ENCODE data around the gene DPYSL4. TPM values are rescaled to one million over a fixed set of nuclear protein-coding genes. Genes with fewer than 3 reads are reported as not detected.

The DPYSL4 gene
- total RNA-seq, 1 experiment from 2014 or later: not detected

DNA sequence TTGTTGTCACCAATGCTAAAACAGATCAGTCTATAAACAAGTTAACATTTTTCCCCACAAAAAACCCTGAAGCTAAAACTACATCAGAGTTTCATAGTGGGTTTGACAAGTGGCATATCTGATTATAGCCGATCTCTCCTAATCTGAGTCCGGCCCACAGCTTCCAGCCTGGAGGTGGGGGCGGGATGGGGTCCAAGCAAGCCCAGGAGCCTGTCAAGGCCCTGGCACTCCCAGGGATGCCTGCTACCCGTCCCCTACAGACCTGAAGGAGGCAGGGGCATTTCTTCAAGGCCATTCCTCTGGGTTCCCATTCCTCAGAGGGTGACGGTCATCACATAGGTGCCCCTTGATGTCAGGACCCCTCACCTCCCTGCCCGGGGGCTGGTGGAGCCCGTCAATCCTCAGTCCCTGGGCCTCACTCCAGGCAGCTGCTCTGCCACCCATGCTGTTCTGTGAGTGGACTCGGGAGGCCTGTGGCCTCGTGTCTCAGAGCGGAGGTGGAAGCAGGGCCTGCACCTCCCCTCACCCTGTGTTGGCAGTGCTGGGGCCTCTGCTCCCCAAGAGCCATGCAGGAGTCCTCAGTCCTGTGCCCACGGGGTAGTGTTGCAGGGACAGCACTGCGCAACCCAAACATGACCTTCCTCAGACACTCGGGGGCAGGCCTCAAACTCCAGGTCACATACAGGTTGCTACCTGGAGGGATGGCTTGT is 8.8 kb downstream of the DPYSL4 start:
- DNase-seq (ENCODE audit: low spot score): no peak

DNA sequence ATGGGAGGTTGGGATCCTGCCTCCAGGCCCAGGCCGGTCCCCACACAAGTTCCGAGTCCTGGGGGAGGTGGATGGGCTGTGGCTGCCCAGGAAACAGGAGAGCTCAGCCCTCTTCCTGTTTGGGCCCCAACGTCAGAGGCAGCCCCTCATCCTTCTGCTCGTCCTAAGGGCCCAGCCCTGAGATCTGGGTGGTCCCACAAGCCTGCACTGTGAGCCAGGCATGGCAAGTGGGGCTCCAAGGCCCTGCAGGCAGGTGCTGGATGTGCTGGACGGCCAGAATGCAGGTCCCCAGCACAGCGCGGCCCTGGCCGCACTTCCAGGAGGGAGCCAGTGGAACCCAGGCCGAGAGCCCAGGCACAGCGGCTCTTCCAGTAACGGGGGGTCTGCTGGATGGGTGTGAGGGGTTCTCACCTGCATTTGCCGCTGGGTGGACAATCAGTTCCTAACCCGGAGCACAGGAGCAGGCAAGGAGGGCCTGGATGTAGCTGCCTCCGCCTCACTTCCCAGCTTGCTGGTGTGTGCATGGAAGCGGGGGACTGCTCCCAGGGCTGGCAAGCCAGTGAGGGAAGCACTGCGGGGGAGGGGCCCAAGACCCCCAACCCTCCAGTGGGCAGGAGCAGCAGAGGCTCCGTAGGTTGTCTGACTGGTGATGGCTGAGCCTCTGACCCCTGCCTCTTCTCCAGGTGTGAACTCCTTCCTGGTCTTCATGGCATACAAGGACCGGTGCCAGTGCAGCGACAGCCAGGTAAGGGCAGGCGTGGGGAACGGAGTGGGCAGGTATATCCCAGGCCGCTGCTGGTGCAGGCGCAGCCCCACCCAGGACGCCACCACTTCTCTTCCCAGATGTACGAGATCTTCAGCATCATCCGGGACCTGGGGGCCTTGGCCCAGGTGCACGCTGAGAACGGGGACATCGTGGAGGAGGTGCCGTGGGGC is 9.7 kb downstream of the DPYSL4 start:
- DNase-seq (ENCODE audit: low spot score): no peak

DNA sequence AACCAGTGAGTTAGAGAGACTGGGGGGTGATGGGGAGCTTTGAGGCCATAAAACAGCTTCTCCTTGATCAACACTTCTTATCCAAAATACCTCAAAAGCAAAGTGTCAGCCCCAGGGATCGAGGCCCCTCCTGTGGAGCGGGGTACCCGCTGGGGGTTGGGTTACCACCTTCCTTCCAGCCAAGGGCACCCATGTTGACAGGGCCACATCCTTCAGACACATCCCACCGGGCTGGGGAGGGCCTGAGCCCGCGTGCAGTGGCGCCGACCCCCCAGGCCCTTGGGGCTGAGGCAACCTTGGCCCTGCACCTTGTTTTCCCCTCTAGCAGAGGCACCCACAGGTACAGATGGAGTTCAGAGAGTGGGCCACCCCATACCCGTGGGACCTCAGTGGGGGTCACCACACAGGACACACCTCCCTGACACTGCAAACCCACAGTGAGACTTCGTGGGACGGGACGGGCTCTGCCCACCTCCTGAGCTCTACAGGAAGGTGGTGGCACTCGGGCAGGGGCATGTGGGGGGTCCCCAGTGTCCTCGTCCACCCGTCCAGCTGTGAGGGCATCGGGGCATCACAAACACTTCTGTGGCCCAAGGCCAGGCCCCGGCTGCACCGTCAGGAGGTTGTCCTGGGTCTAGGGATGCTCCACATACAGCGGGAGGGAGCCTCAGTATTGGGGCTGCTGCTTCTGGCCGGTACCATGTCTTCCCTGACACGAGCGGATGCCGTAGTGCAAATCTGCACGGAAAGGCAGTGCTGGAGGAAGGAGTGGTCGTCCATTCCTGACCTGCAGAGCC is 10.7 kb downstream of the DPYSL4 start:
- DNase-seq (ENCODE audit: low spot score): no peak

DNA sequence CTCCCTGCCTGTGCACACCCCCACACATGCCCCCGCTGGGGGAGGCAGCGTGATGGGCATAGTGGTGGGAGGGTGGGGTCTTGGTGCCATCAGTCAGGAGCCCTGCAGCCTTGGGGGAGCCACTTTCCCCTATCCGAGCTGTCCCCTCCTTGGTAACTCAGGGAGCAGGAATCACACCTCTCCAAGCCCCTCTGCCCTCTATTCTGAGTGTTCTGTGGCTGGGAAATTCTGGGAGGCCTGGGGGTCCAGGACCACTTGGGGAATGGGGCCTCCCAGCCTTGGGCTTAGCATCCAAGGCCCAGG is 11.3 kb downstream of the DPYSL4 start:
- DNase-seq (ENCODE audit: low spot score): no peak

DNA sequence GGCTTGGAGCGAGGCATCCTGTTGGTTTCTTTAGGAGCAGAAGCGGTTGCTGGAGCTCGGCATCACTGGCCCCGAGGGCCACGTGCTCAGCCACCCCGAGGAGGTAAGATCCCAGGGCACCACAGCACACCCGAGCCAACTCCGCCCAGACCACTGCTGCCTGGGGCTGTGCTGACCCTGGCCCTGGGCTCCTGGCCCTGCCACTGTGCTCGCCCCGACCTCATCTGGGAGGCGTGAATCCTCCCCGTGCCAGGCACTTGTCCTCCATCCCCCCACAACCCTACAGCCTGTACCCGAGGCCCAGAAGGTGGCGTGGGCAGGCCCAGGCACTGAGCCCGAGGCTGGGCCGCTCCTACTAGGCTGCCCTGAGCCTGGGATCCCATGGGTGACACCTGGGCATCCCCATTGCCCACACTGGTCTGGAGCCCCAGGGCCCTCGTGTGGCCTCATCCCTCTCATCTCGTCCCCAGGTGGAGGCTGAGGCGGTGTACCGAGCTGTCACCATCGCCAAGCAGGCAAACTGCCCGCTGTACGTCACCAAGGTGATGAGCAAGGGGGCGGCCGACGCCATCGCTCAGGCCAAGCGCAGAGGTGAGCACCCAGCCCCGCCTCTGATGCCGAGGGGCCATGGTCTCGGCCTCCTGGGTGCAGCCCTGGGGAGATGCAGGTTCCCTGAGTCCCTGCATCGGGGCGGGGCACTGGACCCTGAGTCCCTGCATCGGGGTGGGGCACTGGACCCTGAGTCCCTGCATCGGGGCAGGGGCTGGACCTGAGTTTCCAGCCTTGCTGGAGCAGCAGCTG is 11.8 kb downstream of the DPYSL4 start:
- no peak for DNase-seq (ENCODE audit: low spot score)

DNA sequence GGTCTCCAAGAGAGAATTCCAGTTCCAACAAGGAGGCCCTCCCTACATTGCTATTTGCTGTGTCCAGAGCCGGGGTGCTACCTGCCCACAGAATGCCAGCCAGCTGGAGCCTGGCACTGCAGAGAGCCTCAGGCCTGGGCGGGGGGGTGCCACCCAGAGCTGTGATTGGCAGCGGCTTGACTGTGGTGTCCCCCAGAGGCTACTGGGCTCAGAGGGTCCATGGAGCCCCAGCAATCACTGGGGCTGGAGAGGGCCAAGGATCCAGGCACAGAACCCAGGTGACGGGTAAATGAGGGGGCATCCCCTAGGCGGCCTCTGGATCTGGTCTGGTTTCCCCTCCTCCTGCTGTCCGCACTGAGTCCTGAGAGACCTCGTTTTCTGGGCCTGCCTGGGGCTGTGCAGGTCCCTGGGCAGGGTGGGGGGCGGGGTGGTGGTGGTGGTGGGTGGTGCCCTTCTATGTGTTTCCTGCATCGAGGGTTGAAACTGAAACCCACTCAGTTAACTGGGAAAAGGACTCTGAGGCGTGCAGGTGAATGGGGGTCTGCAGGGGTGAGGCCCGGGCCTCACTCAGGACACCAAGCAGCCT is 12.6 kb downstream of the DPYSL4 start:
- no peak for DNase-seq (ENCODE audit: low spot score)

DNA sequence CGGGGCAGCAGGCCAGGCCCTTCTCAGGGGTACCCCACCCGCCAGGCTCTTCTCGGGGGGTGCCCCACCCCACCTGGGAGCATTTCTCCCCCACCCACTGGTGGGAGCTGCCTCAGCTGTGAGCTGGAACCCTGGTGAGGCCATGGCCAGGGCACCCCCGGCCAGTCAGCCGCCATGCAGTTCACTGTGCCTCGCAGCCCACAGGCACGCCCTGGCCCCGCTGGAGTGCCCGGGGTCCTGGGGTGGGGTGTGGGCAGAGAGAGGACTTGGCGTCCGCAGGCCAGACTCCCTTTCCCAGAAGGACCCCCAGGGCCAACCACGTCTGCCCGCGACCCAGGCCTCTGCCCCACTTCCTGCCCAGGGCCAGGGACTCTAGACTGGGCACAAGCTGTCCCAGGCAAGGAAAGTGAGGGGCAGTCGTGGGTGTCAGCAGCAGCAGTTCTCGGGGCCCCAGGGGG is 13.1 kb downstream of the DPYSL4 start:
- no peak for DNase-seq (ENCODE audit: low spot score)

DNA sequence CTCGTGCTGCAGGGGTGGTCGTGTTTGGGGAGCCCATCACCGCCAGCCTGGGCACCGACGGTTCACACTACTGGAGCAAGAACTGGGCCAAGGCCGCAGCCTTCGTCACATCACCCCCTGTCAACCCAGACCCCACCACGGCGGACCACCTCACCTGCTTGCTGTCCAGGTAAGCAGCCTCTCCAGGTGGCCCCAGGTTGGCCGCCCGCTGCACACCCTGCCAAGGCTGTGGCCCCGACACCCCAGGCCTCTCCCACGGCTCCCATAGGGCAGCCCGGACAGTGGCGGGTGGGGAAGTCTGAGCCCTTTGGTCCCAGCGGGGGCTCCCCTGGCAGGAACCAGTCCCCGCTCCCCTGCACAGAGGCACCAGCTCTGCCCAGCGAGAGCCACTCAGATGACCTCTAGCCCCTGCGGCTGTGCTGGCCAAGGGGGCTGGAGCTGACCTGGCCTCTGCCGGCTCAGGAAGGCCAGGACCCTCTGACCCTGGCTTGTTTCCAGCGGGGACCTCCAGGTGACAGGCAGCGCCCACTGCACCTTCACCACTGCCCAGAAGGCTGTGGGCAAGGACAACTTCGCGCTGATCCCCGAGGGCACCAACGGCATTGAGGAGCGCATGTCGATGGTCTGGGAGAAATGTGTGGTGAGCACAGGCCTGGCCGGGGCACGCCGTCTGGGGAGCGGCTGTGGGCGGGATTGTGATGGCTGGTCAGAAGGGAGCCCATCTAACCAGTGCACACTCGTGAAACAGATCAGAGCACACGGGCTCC is 13.8 kb downstream of the DPYSL4 start:
- DNase-seq (ENCODE audit: low spot score): no peak

DNA sequence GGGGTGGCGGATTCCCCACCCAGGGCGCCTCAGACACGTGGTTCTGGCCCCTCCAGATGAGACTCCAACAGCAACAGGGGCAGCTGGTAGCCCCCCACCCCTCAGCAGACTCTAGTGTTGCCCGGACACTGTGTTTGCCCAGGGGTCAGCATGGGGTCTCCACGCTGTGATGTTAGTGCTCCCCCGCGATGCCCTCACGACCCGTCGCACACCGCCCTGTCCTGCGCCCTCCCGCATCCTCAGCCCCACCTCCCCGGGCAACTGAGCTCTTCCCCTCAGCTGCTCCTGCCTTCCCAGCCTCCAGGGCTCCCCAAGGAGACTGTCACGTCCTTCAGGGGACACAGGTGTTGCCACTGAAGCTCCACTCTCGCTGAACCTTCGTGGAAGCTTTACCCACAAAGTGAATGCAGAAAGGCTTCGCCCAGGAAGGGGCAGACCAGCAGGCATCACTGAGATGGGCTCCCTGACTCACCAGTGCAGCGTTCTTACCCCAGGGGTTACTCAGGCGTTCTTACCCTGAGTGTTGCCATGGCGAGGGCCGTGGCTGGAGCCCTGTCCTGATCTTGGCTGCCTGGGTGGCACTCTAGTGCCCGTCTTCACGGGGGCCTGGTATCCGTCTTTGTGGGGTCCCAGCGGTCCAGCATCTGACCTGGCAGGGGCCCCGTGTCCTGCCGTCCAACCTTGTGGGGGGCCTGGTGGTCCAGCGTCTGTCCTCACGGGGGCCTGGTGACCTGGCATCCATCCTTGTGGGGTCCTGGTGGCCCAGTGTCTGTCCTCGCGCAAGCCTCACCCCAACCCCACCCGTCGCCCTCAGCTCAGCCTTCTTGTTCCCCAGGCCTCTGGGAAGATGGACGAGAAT is 14.6 kb downstream of the DPYSL4 start:
- no peak for DNase-seq (ENCODE audit: low spot score)

DNA sequence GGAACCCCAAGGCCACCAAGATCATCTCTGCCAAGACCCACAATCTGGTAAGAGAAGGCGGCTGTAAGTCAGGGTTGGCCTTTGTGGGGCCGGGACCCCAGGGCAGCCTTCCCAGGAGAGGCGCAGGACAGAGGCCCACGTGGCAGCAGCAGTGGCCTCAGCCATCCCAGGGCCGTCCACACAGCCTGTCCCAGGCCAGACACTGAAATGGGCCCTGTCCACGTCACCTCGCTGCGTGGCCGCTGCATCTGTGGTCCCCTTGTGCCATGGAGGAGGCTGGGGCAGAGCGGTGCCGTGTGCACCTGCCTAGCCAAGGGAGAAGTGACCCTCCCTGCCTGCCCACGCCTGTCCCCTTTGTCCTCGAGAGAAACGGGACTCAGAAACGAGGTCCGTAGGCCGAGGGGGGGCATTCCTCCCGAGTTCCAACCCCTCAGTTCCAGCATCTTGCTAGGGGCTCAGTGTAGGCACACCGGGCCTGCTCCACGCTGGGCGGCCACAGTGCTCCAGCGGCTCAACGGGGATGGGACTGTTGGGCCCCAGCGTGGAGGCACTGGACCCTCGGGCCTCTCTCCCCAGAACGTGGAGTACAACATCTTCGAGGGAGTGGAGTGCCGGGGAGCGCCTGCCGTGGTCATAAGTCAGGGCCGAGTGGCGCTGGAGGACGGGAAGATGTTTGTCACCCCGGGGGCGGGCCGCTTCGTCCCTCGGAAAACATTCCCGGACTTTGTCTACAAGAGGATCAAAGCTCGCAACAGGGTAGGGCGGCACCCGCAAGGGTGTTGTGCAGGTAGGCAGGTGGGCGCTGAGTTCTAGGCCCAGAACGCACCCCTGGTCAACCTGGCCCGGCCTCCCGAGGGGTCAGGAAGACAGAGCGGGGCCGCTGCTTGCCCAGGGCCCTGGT is 15.6 kb downstream of the DPYSL4 start:
- DNase-seq (ENCODE audit: low spot score): no peak

DNA sequence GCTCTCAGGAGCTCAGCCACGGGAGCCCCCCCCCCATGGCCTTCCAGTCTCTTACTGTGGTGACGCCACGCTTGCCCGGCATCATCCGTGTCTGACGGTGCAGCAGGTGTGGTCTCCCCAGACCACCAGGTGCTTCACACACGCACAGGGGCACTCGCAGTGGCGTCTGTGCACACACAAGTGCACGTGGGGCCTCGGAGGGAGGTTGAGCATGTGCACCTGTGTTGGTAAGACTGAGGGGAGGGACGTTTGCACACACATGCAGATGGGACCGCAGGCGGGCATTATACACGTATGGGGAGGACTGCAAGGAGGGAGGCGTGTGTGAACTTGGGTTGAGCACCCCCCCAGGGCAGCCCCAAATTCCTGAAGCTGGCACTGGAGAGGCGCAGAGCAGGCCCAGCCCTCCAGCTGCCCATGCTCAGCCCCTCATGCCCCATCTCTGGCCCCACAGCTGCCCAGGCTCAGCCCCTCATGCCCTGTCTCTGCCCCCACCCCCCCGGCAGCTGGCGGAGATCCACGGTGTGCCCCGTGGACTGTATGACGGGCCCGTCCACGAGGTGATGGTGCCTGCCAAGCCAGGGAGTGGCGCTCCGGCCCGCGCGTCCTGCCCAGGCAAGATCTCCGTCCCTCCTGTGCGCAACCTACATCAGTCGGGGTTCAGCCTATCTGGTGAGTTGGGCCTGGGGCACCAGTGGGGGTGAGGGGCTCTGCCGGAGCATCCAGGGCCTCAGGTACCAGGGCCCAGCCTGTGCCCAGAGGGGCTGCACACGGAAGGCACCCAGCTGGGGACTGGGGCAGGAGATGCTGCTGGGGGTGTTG is 16.7 kb downstream of the DPYSL4 start:
- no peak for DNase-seq (ENCODE audit: low spot score)

DNA sequence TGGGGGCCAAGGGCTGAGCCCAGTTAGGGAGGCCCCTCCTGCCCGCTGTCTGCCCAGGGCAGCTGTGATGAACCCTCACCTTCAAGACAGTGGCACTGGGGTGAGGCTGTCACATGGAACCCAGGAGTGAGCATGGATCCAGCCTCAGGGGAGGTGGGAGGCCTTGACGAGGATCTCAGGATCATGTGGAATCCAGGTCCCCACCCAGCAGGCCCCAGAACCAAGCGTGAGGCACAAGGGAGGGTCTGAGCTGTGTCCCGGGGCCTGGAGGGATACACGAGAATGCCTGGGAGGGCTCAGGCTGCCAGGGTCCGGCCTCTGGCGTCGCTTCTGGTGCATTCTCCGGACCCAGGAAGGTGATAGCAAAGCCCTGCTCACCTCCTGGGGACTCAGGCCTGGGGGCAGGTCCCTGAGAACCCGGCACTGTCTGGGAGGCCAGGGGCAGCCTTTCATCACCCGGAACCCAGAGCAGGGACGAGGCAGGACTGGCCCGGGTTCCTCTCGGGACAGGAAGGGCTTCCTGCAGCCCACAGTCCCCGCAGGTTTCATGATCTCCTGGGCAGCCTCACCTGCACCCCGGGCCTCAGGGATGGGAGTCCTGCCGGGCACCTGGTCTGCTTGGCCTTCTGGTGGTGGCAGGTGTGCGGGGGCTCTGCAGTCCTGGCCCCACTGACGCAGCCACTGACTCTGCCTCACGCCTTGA is 17.5 kb downstream of the DPYSL4 start:
- no peak for DNase-seq (ENCODE audit: low spot score)

DNA sequence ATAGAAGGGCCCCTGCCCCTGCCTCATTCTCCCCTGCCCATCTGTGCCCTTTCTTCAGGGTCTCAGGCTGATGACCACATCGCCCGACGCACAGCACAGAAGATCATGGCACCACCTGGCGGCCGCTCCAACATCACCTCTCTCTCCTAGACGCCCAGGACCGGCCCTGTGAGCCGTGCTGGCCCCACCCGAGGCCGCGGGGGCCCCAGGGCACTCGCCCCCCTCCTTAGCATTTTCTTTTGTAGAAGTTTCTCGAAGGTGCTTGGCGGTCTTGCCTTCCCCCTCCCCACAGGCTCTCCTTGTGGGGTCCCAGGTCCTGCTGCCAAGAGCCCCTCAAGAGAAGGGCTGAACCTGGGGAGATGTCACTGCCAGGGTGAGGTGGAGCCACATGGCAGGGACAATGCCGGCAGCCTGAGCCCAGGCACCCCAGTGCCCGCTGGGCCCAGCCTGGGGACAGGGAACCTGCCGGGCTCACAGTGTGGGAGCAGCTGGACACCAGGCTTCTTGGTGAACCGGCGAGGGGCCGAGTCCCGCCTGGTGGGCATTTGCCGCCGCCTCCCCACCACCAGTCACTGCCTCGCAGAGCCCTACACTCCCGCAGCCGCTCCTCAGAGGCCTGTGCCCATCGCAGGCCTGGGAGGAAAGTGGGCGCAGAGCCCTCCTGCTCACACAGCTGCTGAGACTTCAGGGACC is 18.2 kb downstream of the DPYSL4 start:
- DNase-seq (ENCODE audit: low spot score): peak; percentile 41

DNA sequence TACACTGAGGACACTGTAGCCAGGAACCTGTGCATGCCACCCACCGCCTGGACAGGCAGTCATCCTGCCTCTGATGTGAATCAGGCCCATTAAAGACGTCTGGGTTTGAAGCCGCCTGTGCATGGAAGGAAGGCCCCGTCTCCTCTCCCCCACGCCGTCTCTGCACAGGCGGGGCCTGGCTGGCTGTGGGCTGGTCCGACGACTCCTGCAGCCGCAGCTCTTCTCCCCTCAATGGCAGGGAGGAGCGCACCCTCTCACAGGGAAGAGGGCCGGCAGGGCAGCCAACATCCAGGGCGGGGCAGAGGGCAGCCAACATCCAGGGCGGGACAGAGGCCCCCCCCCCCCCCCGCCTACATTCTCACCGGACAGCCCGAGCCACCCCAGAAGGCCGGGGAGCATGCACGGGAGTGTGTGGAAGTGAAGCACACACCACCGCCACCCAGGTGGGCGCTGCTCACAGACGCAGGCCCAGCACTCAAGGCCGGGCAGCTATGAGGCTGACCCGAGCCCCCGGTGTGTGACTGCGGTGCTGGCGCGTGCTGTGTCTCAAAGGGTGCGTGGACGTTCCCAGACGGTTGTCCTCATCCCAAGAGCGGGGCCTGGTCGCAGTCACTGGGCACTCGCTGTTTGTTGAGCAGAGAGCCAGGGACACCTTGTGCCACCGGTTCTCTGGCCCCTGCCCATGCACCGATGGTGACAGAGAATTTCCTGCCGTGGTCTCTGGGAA is 19.1 kb downstream of the DPYSL4 start:
- no peak for DNase-seq (ENCODE audit: low spot score)

DNA sequence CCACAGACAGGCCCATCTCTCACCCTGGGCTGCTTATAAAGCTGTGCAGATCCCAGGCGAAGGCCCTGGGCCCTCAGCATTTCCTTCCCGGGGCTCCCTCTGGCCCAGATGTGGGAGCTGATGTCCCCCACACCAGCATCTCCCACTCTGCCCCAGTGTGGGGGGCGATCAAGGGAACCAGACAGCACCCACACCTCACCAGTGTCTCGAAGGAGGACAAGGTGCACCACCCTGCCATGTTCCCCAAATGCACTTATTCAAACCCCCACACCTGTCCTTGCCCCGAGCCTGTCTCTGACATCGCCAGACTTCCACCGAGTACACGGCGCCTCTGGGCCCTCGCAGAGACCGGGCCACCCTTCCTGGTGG is 19.6 kb downstream of the DPYSL4 start:
- DNase-seq (ENCODE audit: low spot score): no peak
